ENCODE measurements around the gene NGFR. TPM values are rescaled to one million over a fixed set of nuclear protein-coding genes. Genes with fewer than 3 reads are reported as not detected.

The NGFR gene
- total and polyA plus RNA-seq, 9 donors: 0.35 to 13.2 (median 3.4) TPM

DNA sequence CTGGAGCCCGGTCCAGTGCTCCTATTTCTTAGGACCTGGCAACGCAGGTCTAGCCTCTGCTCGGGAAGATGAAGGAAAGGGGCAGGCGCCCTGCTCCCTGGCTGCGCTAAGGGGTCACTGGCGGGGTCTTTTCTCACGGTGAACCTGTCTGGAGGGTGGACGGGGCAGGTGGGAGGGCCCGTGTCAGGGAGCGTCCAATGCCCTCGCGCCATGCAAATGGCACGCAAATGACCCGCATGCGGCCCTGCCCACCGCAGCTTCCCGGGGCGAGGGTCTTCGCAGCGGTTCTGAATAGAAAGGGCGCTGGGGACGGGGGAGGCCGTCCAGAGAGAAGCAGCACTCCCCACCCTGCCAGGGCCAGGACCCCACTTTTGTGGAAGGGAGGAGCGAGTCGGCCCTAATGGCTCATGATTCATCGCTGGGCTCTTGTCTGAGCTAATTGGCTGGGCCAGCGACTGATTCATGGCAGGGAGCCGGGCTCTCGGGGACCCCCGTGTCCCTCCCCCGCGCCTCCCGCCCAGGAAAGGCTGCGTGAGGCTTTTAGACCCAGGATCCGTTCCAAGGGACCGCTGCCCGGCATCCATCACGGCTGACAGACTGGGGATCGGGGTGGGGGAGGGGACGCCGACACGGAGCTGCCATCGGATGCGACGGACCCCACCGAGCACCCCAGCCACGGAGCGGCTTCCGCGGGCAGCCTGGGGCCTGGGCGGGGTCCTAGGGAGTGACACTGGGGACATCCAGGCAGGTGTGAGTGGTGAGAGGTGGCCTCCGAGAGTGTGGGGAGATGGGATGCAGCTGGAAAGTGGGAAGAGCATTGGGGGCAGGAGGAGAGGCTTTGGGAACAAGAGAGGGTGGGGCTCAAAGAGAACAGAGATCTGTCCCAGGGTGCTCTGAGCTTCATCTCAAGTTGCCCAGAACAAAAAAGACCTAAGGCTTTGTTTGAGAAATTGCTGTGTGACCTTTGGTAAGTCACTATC is 25.0 kb upstream of the NGFR start:
- no peaks in the 10 kb centered on the region for H3K36me3 ChIP-seq
- H3K9me3 ChIP-seq: no peaks in the 10 kb centered on the region
- H3K27me3 ChIP-seq: no peaks in the 10 kb centered on the region
- H3K27ac ChIP-seq: no peak overlapping the region
- WGBS, 3 donors: 7 to 12% (median 8%) methylated on average over 41 to 52 of the region's 52 CpGs
- no peak overlapping the region for H3K4me3 ChIP-seq
- H3K4me1 ChIP-seq (ENCODE audit: insufficient read depth): peaks cover 2% of the 10 kb centered on the region
- TF ChIP-seq EP300 (IDR thresholded peaks at IDR 0.05) (no peak), POLR2A (IDR thresholded peaks at IDR 0.05) (no peak)
- TF ChIP-seq, protein P1, sequence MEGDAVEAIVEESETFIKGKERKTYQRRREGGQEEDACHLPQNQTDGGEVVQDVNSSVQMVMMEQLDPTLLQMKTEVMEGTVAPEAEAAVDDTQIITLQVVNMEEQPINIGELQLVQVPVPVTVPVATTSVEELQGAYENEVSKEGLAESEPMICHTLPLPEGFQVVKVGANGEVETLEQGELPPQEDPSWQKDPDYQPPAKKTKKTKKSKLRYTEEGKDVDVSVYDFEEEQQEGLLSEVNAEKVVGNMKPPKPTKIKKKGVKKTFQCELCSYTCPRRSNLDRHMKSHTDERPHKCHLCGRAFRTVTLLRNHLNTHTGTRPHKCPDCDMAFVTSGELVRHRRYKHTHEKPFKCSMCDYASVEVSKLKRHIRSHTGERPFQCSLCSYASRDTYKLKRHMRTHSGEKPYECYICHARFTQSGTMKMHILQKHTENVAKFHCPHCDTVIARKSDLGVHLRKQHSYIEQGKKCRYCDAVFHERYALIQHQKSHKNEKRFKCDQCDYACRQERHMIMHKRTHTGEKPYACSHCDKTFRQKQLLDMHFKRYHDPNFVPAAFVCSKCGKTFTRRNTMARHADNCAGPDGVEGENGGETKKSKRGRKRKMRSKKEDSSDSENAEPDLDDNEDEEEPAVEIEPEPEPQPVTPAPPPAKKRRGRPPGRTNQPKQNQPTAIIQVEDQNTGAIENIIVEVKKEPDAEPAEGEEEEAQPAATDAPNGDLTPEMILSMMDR (IDR thresholded peaks at IDR 0.05): no peak
- intact Hi-C loops (cut with DNase I): no loop called here
- DNase-seq: peak in 3 of 5 donors; percentile 27 to 48 (median 31)

GRCh38 chr17:49471089-49471683 is 23.9 kb upstream of the NGFR start:
- H3K27me3 ChIP-seq: no peaks in the 10 kb centered on the region

DNA sequence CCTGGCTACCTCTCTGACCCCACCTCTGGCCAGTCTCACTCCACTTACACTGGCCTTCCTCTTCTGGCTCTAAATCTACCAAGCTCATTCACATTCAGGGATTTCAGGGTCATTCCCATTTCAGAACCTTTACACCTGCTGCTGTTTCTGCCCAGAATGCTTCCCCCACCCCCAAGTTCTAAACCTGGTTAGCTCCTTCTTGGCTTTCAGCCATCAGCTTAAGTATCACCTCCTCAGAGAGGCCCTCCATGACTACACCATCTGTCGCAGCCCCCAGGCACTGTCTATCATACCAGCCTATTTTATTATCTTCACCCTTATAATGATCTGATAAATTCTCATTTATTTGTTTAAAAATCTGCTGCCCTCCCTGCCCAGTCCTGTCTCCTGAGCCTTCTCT is 23.3 kb upstream of the NGFR start:
- Histone ChIP-seq H3K36me3 (no peaks in the 10 kb centered on the region), H3K27me3 (no peaks in the 10 kb centered on the region), H3K9me3 (no peaks in the 10 kb centered on the region), H3K4me1 (ENCODE audit: insufficient read depth) (peaks cover 2% of the 10 kb centered on the region), H3K4me3 (no peak overlapping the region), H3K27ac (no peak overlapping the region)
- DNase-seq: no peak
- TF ChIP-seq, protein P1 (IDR thresholded peaks at IDR 0.05): no peak
- TF ChIP-seq POLR2A (IDR thresholded peaks at IDR 0.05) (no peak), EP300 (IDR thresholded peaks at IDR 0.05) (no peak)
- WGBS, 3 donors: 80 to 92% (median 87%) methylated on average over 1 of the region's 1 CpG
- intact Hi-C loops (cut with DNase I): no loop called here

More at GRCh38 chr17:49471089-49471683, 23.9 kb upstream of the NGFR start:
- WGBS, 3 donors: 30 to 42% (median 38%) methylated on average over 13 of the region's 13 CpGs
- Histone ChIP-seq H3K9me3 (no peaks in the 10 kb centered on the region), H3K4me3 (no peak overlapping the region), H3K36me3 (no peaks in the 10 kb centered on the region), H3K4me1 (ENCODE audit: insufficient read depth) (peaks cover 2% of the 10 kb centered on the region), H3K27ac (no peak overlapping the region)
- no peak for TF ChIP-seq EP300 (IDR thresholded peaks at IDR 0.05)
- TF ChIP-seq POLR2A (IDR thresholded peaks at IDR 0.05): no peak
- TF ChIP-seq, protein P1 (IDR thresholded peaks at IDR 0.05): no peak
- intact Hi-C loops (cut with DNase I): no loop called here
- no peak for DNase-seq

DNA sequence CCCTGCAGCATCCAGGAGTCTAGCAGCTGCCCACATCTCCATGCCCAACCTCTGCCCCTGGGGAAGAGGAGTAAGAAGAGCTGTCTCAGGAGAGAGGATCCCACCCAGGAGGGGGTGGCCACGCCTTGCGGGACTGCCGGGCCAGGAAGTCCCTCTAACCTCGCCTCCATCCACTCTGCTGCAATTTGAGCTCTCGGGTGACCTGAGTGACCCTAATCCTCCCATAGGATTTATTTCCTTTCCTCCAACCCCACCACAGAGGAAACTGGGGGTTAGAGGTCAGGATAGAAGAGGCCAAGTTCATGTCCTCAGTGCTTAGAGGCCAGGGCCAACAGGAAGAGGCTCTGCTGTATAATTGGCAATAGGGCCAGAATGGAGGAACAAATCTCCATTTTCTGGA is 22.6 kb upstream of the NGFR start:
- Histone ChIP-seq H3K36me3 (no peaks in the 10 kb centered on the region), H3K4me1 (ENCODE audit: insufficient read depth) (peaks cover 2% of the 10 kb centered on the region), H3K27me3 (no peaks in the 10 kb centered on the region), H3K9me3 (no peaks in the 10 kb centered on the region), H3K27ac (no peak overlapping the region), H3K4me3 (no peak overlapping the region)
- WGBS, 3 donors: 72 to 91% (median 81%) methylated on average over 5 of the region's 5 CpGs
- no peak for DNase-seq
- intact Hi-C loops (cut with DNase I): no loop called here
- TF ChIP-seq, protein P1 (IDR thresholded peaks at IDR 0.05): no peak
- TF ChIP-seq EP300 (IDR thresholded peaks at IDR 0.05) (no peak), POLR2A (IDR thresholded peaks at IDR 0.05) (no peak)

Measured in ovary (tissue), 9 donors.